WTC11 (cell line): Measurements from ENCODE around the gene SMYD3.

Experiments used
- KAT7 ChIP-seq: sonication (generic); formaldehyde crosslinking; IDR thresholded peaks from 2 replicates; pipeline ENCODE4 v1.8.1; 2023; ENCODE audit warnings: missing genetic modification reagents, mild to moderate bottlenecking, borderline replicate concordance
- TF ChIP-seq, protein P1 (sequence below): fragments of 200-600 bp; IDR thresholded peaks from 2 replicates; pipeline ENCODE4 v1.8.0; 2022; ENCODE audit warnings: antibody characterized with exemption

GRCh38 chr1:246477634-246478033, 29.4 kb downstream of the SMYD3 start:
- TF ChIP-seq, protein P1, sequence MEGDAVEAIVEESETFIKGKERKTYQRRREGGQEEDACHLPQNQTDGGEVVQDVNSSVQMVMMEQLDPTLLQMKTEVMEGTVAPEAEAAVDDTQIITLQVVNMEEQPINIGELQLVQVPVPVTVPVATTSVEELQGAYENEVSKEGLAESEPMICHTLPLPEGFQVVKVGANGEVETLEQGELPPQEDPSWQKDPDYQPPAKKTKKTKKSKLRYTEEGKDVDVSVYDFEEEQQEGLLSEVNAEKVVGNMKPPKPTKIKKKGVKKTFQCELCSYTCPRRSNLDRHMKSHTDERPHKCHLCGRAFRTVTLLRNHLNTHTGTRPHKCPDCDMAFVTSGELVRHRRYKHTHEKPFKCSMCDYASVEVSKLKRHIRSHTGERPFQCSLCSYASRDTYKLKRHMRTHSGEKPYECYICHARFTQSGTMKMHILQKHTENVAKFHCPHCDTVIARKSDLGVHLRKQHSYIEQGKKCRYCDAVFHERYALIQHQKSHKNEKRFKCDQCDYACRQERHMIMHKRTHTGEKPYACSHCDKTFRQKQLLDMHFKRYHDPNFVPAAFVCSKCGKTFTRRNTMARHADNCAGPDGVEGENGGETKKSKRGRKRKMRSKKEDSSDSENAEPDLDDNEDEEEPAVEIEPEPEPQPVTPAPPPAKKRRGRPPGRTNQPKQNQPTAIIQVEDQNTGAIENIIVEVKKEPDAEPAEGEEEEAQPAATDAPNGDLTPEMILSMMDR: no peak
- no peak for TF ChIP-seq KAT7 (CRISPR knock-in tag)
